ENCODE data around the gene NEK7. TPM values are rescaled to one million over a fixed set of nuclear protein-coding genes. Genes with fewer than 3 reads are reported as not detected.

The NEK7 gene
- total and polyA plus RNA-seq, 2 donors (not counting 1 experiment from before 2014, with no cell fraction given), result 8.1 to 75.4 TPM

DNA sequence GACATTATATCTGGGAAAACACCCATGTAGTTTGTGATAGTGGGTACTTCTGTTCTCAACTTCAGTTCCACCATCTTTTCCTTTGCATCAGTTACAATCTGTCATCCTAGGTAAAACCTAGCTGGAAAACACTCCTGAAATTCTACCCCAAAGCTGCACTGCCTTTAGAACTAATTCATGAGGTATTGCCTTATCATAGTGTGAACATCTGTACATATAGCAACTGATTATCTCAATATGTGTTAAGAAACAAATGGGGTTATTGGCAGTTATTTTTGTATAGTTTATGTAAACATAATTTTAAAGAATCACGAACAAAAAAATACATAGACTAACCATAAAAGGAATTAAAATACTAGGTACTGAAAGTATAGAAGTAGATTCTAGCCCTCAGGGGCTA lies 6.4 kb upstream of the NEK7 start:
- no peaks in the 10 kb centered on the region for H3K79me2 ChIP-seq (ENCODE audit: control insufficient read depth, insufficient read depth, low read length)
- TF ChIP-seq EZH2 (IDR thresholded peaks at IDR 0.05; ENCODE audit: borderline replicate concordance, insufficient read depth, low read depth, low read length, poor library complexity, severe bottlenecking) (no peak), CTCF (IDR thresholded peaks at IDR 0.05) (no peak)
- H3K9me3 Mint-ChIP-seq (ENCODE audit: insufficient read depth), result no peaks in the 10 kb centered on the region
- H2AFZ ChIP-seq (ENCODE audit: insufficient read depth, low read depth, low read length, poor library complexity, severe bottlenecking), result no peak overlapping the region
- H3K4me3 ChIP-seq (ENCODE audit: control extremely low read depth in 1 of 5, extremely low read depth in 1 of 5, insufficient read depth in 1 of 5, low read depth in 2 of 5, low read length in 4 of 5), result no peak overlapping the region
- no peaks in the 10 kb centered on the region for H3K4me1 Mint-ChIP-seq
- H3K27ac Mint-ChIP-seq, result no peak overlapping the region
- peaks cover 12% of the 10 kb centered on the region for H3K27me3 Mint-ChIP-seq
- DNase-seq (no peak), ATAC-seq (ENCODE audit: low read depth) (no peak)
- no peaks in the 10 kb centered on the region for H3K4me1 ChIP-seq (ENCODE audit: control insufficient read depth in 2 of 2, insufficient read depth in 2 of 2, low read length in 2 of 2)
- H3K27me3 ChIP-seq (replicated peaks in 1 of 4; ENCODE audit: control extremely low read depth in 1 of 4, control insufficient read depth in 3 of 4, insufficient read depth in 4 of 4, low read length in 3 of 4), result no peaks in the 10 kb centered on the region
- H3K4me2 ChIP-seq (replicated peaks; ENCODE audit: low read depth, low read length, poor library complexity, severe bottlenecking), result no peak overlapping the region
- H3K9me3 ChIP-seq (ENCODE audit: control extremely low read depth in 1 of 3, control insufficient read depth in 2 of 3, insufficient read depth in 1 of 3, low read length in 2 of 3), result no peaks in the 10 kb centered on the region
- intact Hi-C loops (cut with micrococcal nuclease), result loop anchor here (10.0 kb wide), 1 partner anchor 54 kb away; no protein-coding TSS in a partner anchor
- ChIA-PET POLR2A (no interaction called here), CTCF (no interaction called here)
- H3K27ac ChIP-seq (ENCODE audit: low read length in 2 of 2), result no peak overlapping the region
- no peaks in the 10 kb centered on the region for H4K20me1 ChIP-seq (ENCODE audit: control insufficient read depth, insufficient read depth, low read length, poor library complexity, severe bottlenecking)
- no peaks in the 10 kb centered on the region for H3K36me3 ChIP-seq (replicated peaks in 1 of 2; ENCODE audit: control extremely low read depth in 1 of 2, control insufficient read depth in 1 of 2, extremely low read depth in 1 of 2, insufficient read depth in 2 of 2, low read length in 1 of 2)
- H3K4me3 Mint-ChIP-seq, result no peak overlapping the region
- no CpG with 5 or more reads among the region's 1 CpG for WGBS (ENCODE audit: insufficient coverage)
- no peak overlapping the region for H3K9ac ChIP-seq (ENCODE audit: low read length)

DNA sequence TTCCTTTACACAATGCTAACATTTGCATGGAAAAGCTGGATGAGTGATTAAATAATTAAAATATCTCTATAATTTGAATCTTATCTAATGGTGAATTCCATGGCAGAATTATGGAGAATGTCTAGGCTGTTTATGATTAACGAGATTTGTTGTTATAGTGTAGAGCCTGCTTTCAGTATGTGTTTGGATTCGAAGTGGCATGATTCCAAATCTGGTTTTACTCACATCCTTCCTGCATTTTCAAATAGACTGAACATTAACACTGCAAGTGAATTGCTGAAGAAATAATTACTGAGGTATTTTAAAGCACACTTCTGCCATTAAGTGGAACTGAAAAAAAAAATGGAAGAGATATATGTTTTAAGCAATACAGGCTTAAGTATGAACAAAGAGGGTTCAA lies 5.1 kb upstream of the NEK7 start:
- Histone ChIP-seq H2AFZ (ENCODE audit: insufficient read depth, low read depth, low read length, poor library complexity, severe bottlenecking) (no peak overlapping the region), H3K27ac (ENCODE audit: low read length in 2 of 2) (no peak overlapping the region), H3K4me1 (ENCODE audit: control insufficient read depth in 2 of 2, insufficient read depth in 2 of 2, low read length in 2 of 2) (peaks cover 0 to 5% of the 10 kb centered on the region in 2 donors), H3K36me3 (replicated peaks in 1 of 2; ENCODE audit: control extremely low read depth in 1 of 2, control insufficient read depth in 1 of 2, extremely low read depth in 1 of 2, insufficient read depth in 2 of 2, low read length in 1 of 2) (no peaks in the 10 kb centered on the region), H4K20me1 (ENCODE audit: control insufficient read depth, insufficient read depth, low read length, poor library complexity, severe bottlenecking) (no peaks in the 10 kb centered on the region), H3K27me3 (replicated peaks in 1 of 4; ENCODE audit: control extremely low read depth in 1 of 4, control insufficient read depth in 3 of 4, insufficient read depth in 4 of 4, low read length in 3 of 4) (no peaks in the 10 kb centered on the region), H3K9me3 (ENCODE audit: control extremely low read depth in 1 of 3, control insufficient read depth in 2 of 3, insufficient read depth in 1 of 3, low read length in 2 of 3) (no peaks in the 10 kb centered on the region), H3K9ac (ENCODE audit: low read length) (no peak overlapping the region), H3K79me2 (ENCODE audit: control insufficient read depth, insufficient read depth, low read length) (peaks cover 4% of the 10 kb centered on the region), H3K4me3 (ENCODE audit: control extremely low read depth in 1 of 5, extremely low read depth in 1 of 5, insufficient read depth in 1 of 5, low read depth in 2 of 5, low read length in 4 of 5) (no peak overlapping the region), H3K4me2 (replicated peaks; ENCODE audit: low read depth, low read length, poor library complexity, severe bottlenecking) (no peak overlapping the region)
- Mint-ChIP-seq H3K27ac (no peak overlapping the region), H3K27me3 (peaks cover 9% of the 10 kb centered on the region), H3K9me3 (ENCODE audit: insufficient read depth) (no peaks in the 10 kb centered on the region), H3K4me3 (no peak overlapping the region), H3K4me1 (peaks cover 5% of the 10 kb centered on the region)
- no peak for ATAC-seq (ENCODE audit: low read depth)
- no peak for TF ChIP-seq EZH2 (IDR thresholded peaks at IDR 0.05; ENCODE audit: borderline replicate concordance, insufficient read depth, low read depth, low read length, poor library complexity, severe bottlenecking)
- no peak for TF ChIP-seq CTCF (IDR thresholded peaks at IDR 0.05)
- POLR2A ChIA-PET, result no interaction called here
- CTCF ChIA-PET, result interaction anchor here (1.1 kb wide), 1 partner anchor 65 kb away, joined by 3 read pairs; no protein-coding TSS in a partner anchor
- WGBS (ENCODE audit: insufficient coverage), result no CpG with 5 or more reads among the region's 2 CpGs
- DNase-seq, result no peak
- intact Hi-C loops (cut with micrococcal nuclease), result loop anchor here (10.0 kb wide), 1 partner anchor 53 kb away; no protein-coding TSS in a partner anchor

Measured in B cell (primary cell).